Measurements from ENCODE around the gene SEZ6L2.
"Not testable (repeated sequence)": the region's sequence is repeated elsewhere in the genome, so short reads cannot be mapped to it uniquely, and the experiment has no call there.

Gene SEZ6L2

GRCh38 chr16:29909851-29910250, 10.5 kb upstream of the SEZ6L2 start:
- DNase-seq = not testable (repeated sequence)

GRCh38 chr16:29909391-29909790, 10.0 kb upstream of the SEZ6L2 start:
- DNase-seq = peak; percentile 62

- DNase-seq = no peak
These were observed 9.4 kb upstream of the SEZ6L2 start for GRCh38 chr16:29908719-29909220.

GRCh38 chr16:29907973-29908372, 8.6 kb upstream of the SEZ6L2 start:
- DNase-seq = no peak

DNA sequence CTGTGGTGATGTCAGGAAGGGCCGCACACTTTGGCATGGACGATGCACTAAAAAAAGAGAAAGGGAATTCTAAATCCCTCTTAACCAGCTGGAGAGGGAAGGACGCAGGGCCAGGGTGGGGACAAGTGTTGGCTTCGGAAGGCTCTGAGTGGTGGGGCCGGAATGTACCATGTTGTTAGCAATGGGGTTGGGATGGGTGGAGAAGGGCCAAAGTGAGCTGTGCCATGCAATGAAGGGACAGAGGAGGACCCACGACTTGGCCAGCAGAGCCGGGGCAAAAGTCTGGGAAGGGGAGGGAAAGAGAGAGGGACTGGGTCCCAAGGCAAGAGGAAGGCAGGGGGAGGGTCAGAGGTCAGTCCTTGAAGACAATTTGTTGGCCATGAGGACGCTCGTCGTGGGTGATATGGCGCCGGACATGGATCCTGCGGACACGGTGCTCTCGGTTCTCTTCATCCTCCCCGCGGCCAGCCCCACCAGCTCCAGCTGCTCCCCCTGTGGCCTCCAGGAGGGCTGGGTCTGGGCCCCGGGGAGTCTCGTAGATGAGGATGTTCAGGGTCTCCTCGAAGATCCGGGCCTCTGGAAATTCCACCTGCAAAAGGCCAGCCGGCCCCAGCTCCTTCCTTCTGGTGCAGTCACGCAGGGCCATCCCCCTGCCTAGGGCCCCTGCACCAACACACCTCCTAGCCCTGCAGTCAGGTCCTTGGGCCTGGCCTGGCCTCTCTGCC, 7.3 kb upstream of the SEZ6L2 start:
- no peak for DNase-seq

- no peak for DNase-seq
These were observed 6.3 kb upstream of the SEZ6L2 start for GRCh38 chr16:29905668-29906067.

- DNase-seq = no peak
These were observed 5.6 kb upstream of the SEZ6L2 start for GRCh38 chr16:29904947-29905346.

DNA sequence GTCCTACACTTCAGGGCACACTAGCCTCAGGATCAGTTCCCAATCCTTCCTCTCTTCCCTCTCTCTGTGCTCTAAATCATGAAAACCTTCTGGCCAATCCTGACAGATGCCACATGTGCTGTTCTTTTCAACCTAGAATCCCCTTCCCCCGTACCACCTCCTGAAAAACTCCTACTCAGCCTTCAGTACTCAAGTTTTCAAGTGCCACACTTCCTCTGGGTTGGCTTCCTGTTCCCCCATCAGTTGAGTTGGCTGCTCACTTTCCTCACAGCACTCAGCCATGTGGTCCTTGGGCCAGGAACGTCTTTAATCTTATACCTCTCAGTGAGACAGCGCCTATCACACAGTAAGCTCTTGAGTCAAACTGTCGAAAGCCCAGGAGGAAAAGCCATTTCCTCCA, 4.2 kb upstream of the SEZ6L2 start:
- DNase-seq = no peak

DNA sequence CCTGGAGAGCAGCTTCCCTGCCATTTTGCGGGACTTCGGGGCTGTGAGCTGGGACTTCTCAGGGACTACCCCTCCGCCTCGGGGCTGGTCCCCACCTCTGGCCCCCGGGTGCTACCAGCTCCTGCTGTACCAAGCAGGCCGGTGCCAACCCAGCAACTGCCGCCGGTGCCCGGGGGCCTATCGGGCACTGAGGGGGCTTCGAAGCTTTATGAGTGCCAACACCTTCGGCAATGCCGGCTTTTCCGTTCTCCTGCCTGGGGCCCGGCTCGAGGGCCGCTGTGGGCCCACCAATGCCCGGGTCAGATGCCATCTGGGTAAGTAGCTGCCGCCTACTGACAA, 2.2 kb upstream of the SEZ6L2 start:
- DNase-seq = no peak

GRCh38 chr16:29900888-29901606, 1.7 kb upstream of the SEZ6L2 start:
- no peak for DNase-seq

DNA sequence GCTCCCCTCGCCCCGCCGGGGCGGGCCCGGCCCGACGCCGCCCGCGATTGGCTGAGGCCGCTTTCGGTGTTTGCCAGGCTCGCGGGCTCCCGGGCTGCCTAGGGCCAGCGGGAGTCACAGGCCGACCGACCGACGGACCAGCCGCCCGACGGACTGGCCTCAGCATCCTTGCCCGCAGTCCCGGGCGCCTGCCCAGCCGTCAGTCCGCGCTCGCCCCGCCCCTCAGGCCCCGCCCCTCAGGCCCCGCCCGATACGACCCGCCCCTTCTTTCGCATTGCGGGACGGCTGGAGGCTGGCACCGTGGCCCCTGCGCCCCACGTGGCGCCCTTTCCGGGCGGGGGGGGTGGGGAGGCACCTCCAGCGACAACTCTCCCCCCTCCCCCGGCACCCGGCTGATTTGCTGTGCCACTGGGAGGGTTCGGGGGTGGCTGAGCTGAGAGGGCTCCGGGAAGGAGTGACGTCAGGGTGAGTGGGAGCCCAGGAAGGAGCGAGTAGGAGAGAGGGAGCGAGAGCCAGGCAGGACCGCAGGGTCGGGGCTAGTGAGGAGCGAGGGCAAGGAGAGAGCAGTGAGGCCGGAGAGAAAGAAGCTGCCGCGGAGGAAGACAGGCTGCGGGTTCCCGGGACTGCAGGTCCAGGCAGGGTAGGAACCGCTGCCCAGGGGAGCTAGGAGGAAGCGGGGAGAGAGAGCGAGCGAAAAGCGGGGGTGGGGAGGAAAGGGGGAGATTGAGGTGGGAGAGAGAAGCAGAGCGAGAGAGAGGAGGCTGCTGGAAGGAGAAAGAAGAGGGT, 945 bp upstream of the SEZ6L2 start, which contains the start of gene ASPHD1:
TSS of gene ASPHD1 (plus strand) at position 387 of the 786 bp plus-strand sequence. CDS start 484 bp downstream, outside the sequence.
- DNase-seq = peak; percentile 90

- no peak for DNase-seq
These were observed 390 bp downstream of the SEZ6L2 start for GRCh38 chr16:29898804-29899515.

DNA sequence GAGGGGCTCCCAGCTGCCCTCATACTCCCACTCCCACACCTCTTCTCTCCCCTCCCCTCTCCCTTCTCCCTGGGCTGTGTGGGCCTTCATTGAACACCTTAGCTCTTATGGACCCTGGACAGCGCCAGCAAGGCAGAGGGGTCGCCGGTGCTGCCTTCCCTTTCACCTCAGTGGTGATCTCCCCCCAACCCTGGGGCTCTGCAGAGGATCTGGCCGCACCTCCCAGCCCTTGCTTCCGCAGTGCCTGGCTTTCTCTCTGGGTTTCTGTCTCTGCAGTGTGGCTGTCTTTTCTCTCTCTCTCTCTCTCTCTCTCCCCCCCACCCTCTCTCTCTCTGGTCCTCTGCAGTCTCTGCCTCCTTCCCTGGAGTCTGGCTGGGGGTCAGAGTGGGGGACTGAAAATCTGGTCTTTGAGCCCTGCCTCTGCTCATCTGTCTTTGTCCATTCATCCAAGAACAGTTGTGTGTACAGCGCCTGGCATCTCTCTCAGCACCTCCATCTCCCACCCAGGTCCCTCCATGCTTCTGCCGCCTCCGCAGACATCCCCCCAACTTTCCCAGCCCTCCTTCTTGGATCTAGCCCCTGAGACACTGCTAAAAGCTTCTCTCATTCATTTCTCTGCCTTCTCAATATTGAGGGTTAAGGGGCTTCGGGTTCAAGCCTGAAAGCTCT, 1.1 kb downstream of the SEZ6L2 start:
- DNase-seq = no peak

DNA sequence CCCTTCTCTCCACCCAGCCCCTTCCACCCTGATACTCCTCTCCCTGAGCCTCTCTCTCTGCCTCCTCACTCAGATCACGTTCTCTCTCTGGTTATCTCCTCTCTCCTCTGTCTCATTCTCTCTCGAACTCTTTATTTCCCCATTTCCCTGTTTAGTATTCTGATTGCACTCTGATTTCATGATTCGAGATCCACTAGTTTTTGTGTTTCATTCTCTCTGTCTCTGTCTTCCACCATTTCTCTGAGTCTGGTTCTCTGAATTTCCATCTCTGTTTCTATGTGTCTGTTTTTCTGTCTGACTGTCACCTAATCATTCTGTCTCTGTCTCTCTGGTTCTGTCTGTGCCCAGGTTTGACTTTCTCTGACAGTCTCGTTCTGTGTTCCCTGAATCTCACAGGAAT, 2.0 kb downstream of the SEZ6L2 start:
- peak; percentile 40 for DNase-seq

DNA sequence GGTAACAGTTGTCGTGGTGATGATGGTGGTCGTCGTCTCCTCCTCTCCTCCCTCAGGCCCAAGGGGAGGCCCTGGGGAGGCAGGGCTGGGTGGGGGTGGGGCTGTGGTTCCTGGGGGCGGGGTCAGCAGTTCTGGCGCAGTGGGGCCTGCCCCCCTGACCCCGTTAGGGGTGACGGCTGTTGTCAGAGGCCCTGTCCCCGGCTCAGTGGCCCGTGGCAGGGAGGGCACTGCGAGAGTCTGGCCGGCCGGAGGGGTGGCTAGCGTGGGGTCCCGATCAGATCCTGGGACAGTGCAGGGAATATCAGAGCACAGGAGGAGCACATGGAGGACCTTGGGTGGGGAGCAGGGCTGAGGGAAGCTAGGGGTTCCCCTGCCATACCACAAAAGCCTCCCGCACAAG, 2.5 kb downstream of the SEZ6L2 start:
- no peak for DNase-seq

DNA sequence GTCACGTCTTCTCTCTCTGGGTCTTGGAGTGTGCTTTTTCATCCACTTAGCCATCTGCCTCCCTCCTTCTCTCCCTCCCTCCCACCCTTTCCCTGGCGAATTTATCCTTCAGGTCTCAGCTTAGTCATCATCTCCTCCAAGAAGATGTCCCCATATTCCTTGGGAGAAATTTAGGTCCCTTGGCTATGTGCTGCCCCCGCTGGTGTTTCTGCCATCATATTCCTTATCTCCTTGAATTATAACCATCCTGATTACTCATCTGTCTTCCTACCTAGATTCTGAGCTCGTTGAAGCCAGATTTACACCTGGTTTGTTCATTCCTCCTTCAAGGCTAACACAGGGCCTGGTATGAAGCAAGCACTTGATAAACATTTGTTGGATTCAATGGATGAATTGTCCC, 5.0 kb downstream of the SEZ6L2 start:
- no peak for DNase-seq

GRCh38 chr16:29893553-29893952, 5.8 kb downstream of the SEZ6L2 start:
- DNase-seq = peak; percentile 64

- no peak for DNase-seq
These were observed 6.9 kb downstream of the SEZ6L2 start for GRCh38 chr16:29892458-29892813.

- DNase-seq = no peak
These were observed 7.6 kb downstream of the SEZ6L2 start for GRCh38 chr16:29891525-29892457.

DNA sequence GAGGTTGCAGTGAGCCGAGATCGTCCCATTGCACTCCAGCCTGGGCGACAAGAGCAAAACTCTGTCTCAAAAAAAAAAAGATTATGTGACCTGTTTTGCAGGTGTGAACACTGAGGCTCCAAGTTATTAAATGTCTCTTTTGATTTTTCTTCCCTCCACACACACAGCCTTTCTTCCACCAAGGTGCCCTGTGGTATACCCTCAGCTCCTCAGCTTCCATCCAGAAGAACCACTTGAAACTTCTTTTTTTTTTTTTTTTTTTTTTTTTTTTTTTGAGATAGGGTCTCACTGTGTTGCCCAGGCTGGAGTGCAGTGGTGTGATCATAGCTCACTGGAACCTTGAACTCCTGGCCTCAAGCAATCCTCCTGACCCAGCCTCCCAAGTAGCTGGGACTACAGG, 10.0 kb downstream of the SEZ6L2 start:
- DNase-seq = not testable (repeated sequence)

GRCh38 chr16:29883987-29884386, 15.4 kb downstream of the SEZ6L2 start:
- no peak for DNase-seq

Measured in OCI-M1 (cell line).